Neural progenitor cell (in vitro differentiated cells): ENCODE data around the gene SLC22A23. TPM values are rescaled to one million over a fixed set of nuclear protein-coding genes. Genes with fewer than 3 reads are reported as not detected.

ENCODE experiments used
- DNase-seq: peaks from one replicate; pipeline ENCODE4 v3.0.0-alpha.2; 2016; ENCODE audit warnings: low spot score
- H2AFZ ChIP-seq: fragments of 200-600 bp; sonication (generic); replicated peaks from 2 replicates; pipeline ENCODE4 v1.6.1; 2016; ENCODE audit warnings: antibody characterized with exemption
- H3F3A ChIP-seq: fragments of 200-600 bp; sonication (generic); 2 replicates; pipeline ENCODE4 v1.6.1; 2016; ENCODE audit warnings: antibody characterized with exemption, low read depth
- H3K27ac ChIP-seq: fragments of 200-600 bp; sonication (generic); 2 replicates; pipeline ENCODE4 v1.5.1; 2016; ENCODE audit warnings: mild to moderate bottlenecking
- H3K27me3 ChIP-seq: fragments of 200-600 bp; sonication (generic); 2 replicates; pipeline ENCODE4 v1.6.1; 2016; ENCODE audit warnings: mild to moderate bottlenecking, moderate library complexity
- H3K36me3 ChIP-seq: fragments of 200-600 bp; sonication (generic); 2 replicates; pipeline ENCODE4 v1.5.1; 2016
- H3K4me1 ChIP-seq: fragments of 200-600 bp; sonication (generic); 2 replicates; pipeline ENCODE4 v1.6.1; 2016; ENCODE audit warnings: mixed run types
- H3K4me2 ChIP-seq: fragments of 200-600 bp; sonication (generic); 2 replicates; pipeline ENCODE4 v1.6.1; 2016
- H3K4me3 ChIP-seq: fragments of 200-600 bp; sonication (generic); 2 replicates; pipeline ENCODE4 v1.5.1; 2016
- H3K79me2 ChIP-seq: fragments of 200-600 bp; sonication (generic); 2 replicates; pipeline ENCODE4 v1.6.1; 2016; ENCODE audit warnings: low read depth
- H3K9ac ChIP-seq: fragments of 200-600 bp; sonication (generic); 2 replicates; pipeline ENCODE4 v1.6.1; 2016
- H3K9me3 ChIP-seq: fragments of 200-600 bp; sonication (generic); 2 replicates; pipeline ENCODE4 v1.5.1; 2016; ENCODE audit warnings: low read depth
- H4K20me1 ChIP-seq: fragments of 200-600 bp; sonication (generic); 2 replicates; pipeline ENCODE4 v1.6.1; 2016; ENCODE audit warnings: low read depth
- H3K27ac Mint-ChIP-seq: 3 replicates; pipeline ENCODE4 v1.8.0; 2021; ENCODE audit warnings: mixed read lengths
- H3K27me3 Mint-ChIP-seq: 2 replicates; pipeline ENCODE4 v1.8.0; 2022; ENCODE audit warnings: low read depth, mild to moderate bottlenecking, inconsistent platforms, moderate library complexity, mixed read lengths; ENCODE audit not compliant: insufficient read depth
- H3K36me3 Mint-ChIP-seq: 3 replicates; pipeline ENCODE4 v1.8.0; 2021; ENCODE audit warnings: mixed read lengths
- H3K4me1 Mint-ChIP-seq: 3 replicates; pipeline ENCODE4 v1.8.0; 2021; ENCODE audit warnings: mixed read lengths
- H3K4me3 Mint-ChIP-seq: 3 replicates; pipeline ENCODE4 v1.8.0; 2021; ENCODE audit warnings: mild to moderate bottlenecking, moderate library complexity, mixed read lengths
- H3K9me3 Mint-ChIP-seq: 3 replicates; pipeline ENCODE4 v1.8.0; 2020; ENCODE audit warnings: mixed read lengths
- CTCF ChIP-seq: fragments of 200-600 bp; sonication (generic); IDR thresholded peaks from 2 replicates; pipeline ENCODE4 v1.5.1; 2017; ENCODE audit warnings: antibody characterized with exemption, mild to moderate bottlenecking
- EZH2 ChIP-seq: fragments of 200-600 bp; sonication (generic); IDR thresholded peaks from 2 replicates; pipeline ENCODE4 v1.6.1; 2017; ENCODE audit warnings: antibody characterized with exemption, mild to moderate bottlenecking, moderate library complexity
- EZH2phosphoT487 ChIP-seq: fragments of 200-600 bp; sonication (generic); IDR thresholded peaks from 2 replicates; pipeline ENCODE4 v1.6.1; 2017; ENCODE audit warnings: antibody characterized with exemption
- total RNA-seq: library from RNA; depleted of rRNA; stranded (reverse); fragments of >200 nt; gene quantifications from 2 replicates; pipeline ENCODE4 v1.2.3, GENCODE V29; 2015; ENCODE audit warnings: low replicate concordance

Gene SLC22A23
- total RNA-seq, 1 donor from 2014 or later = 0.99 TPM

- H3F3A ChIP-seq = peaks cover 4% of the 10 kb centered on the region
- H3K27me3 ChIP-seq = no peaks in the 10 kb centered on the region
- no peak overlapping the region for H3K9ac ChIP-seq
- H3K4me2 ChIP-seq = no peak overlapping the region
- H3K79me2 ChIP-seq = no peaks in the 10 kb centered on the region
- H3K27me3 Mint-ChIP-seq = no peaks in the 10 kb centered on the region
- H3K4me3 ChIP-seq = no peak overlapping the region
- H3K4me3 Mint-ChIP-seq = peak overlapping the region; percentile 12
- H3K4me1 ChIP-seq = peaks cover 30% of the 10 kb centered on the region
- H3K9me3 ChIP-seq = no peaks in the 10 kb centered on the region
- H4K20me1 ChIP-seq = no peaks in the 10 kb centered on the region
- no peaks in the 10 kb centered on the region for H3K9me3 Mint-ChIP-seq
- peaks cover 34% of the 10 kb centered on the region for H3K4me1 Mint-ChIP-seq
- no peak overlapping the region for H3K27ac Mint-ChIP-seq
- no peak overlapping the region for H3K27ac ChIP-seq
- TF ChIP-seq EZH2 (no peak), EZH2phosphoT487 (no peak), CTCF (no peak)
- DNase-seq = no peak
- peaks cover 21% of the 10 kb centered on the region for H3K36me3 Mint-ChIP-seq
- H2AFZ ChIP-seq = no peak overlapping the region
- no peaks in the 10 kb centered on the region for H3K36me3 ChIP-seq
These were observed 62.2 kb downstream of the SLC22A23 start for GRCh38 chr6:3394671-3395070.

GRCh38 chr6:3393836-3394202 lies 63.0 kb downstream of the SLC22A23 start:
- no peak overlapping the region for H2AFZ ChIP-seq
- no peaks in the 10 kb centered on the region for H3K9me3 Mint-ChIP-seq
- H3K27me3 Mint-ChIP-seq = no peaks in the 10 kb centered on the region
- no peaks in the 10 kb centered on the region for H3K9me3 ChIP-seq
- H3K4me1 Mint-ChIP-seq = peaks cover 26% of the 10 kb centered on the region
- H3F3A ChIP-seq = peaks cover 4% of the 10 kb centered on the region
- peaks cover 17% of the 10 kb centered on the region for H3K36me3 Mint-ChIP-seq
- TF ChIP-seq EZH2phosphoT487 = no peak
- TF ChIP-seq EZH2 = no peak
- TF ChIP-seq CTCF = no peak
- no peaks in the 10 kb centered on the region for H3K79me2 ChIP-seq
- H3K27ac Mint-ChIP-seq = peak overlapping the region; percentile 60
- H3K36me3 ChIP-seq = no peaks in the 10 kb centered on the region
- H3K4me2 ChIP-seq = no peak overlapping the region
- H3K4me1 ChIP-seq = peaks cover 30% of the 10 kb centered on the region
- H3K4me3 ChIP-seq = no peak overlapping the region
- no peak overlapping the region for H3K9ac ChIP-seq
- no peak overlapping the region for H3K27ac ChIP-seq
- H3K27me3 ChIP-seq = no peaks in the 10 kb centered on the region
- DNase-seq = no peak
- H4K20me1 ChIP-seq = no peaks in the 10 kb centered on the region
- H3K4me3 Mint-ChIP-seq = no peak overlapping the region

- H4K20me1 ChIP-seq = no peaks in the 10 kb centered on the region
- H3K4me3 ChIP-seq = no peak overlapping the region
- Mint-ChIP-seq H3K27ac (peak overlapping the region; percentile 74), H3K9me3 (no peaks in the 10 kb centered on the region), H3K27me3 (no peaks in the 10 kb centered on the region), H3K4me1 (peaks cover 21% of the 10 kb centered on the region), H3K36me3 (peaks cover 22% of the 10 kb centered on the region), H3K4me3 (no peak overlapping the region)
- H3F3A ChIP-seq = peaks cover 4% of the 10 kb centered on the region
- no peaks in the 10 kb centered on the region for H3K9me3 ChIP-seq
- TF ChIP-seq EZH2 = no peak
- no peak overlapping the region for H3K9ac ChIP-seq
- no peak overlapping the region for H3K27ac ChIP-seq
- DNase-seq = no peak
- no peak overlapping the region for H2AFZ ChIP-seq
- H3K4me1 ChIP-seq = peaks cover 25% of the 10 kb centered on the region
- H3K4me2 ChIP-seq = peak overlapping the region; percentile 32
- no peaks in the 10 kb centered on the region for H3K36me3 ChIP-seq
- H3K27me3 ChIP-seq = no peaks in the 10 kb centered on the region
- no peaks in the 10 kb centered on the region for H3K79me2 ChIP-seq
These were observed 63.7 kb downstream of the SLC22A23 start for GRCh38 chr6:3392930-3393835.

- H3K27ac ChIP-seq = no peak overlapping the region
- Mint-ChIP-seq H3K9me3 (peaks cover 5% of the 10 kb centered on the region), H3K4me1 (peaks cover 13% of the 10 kb centered on the region), H3K36me3 (peaks cover 34% of the 10 kb centered on the region), H3K27me3 (no peaks in the 10 kb centered on the region), H3K4me3 (no peak overlapping the region), H3K27ac (no peak overlapping the region)
- H4K20me1 ChIP-seq = no peaks in the 10 kb centered on the region
- peak overlapping the region; percentile 32 for H3K4me2 ChIP-seq
- H3F3A ChIP-seq = peaks cover 4% of the 10 kb centered on the region
- no peak overlapping the region for H2AFZ ChIP-seq
- H3K9me3 ChIP-seq = no peaks in the 10 kb centered on the region
- H3K9ac ChIP-seq = no peak overlapping the region
- H3K4me1 ChIP-seq = peaks cover 23% of the 10 kb centered on the region
- no peaks in the 10 kb centered on the region for H3K79me2 ChIP-seq
- H3K36me3 ChIP-seq = no peaks in the 10 kb centered on the region
- TF ChIP-seq EZH2 (no peak), EZH2phosphoT487 (no peak), CTCF (no peak)
- no peaks in the 10 kb centered on the region for H3K27me3 ChIP-seq
- DNase-seq = no peak
- no peak overlapping the region for H3K4me3 ChIP-seq
These were observed 64.9 kb downstream of the SLC22A23 start for GRCh38 chr6:3391902-3392458.
